GM21619 (cell line): ENCODE measurements around the gene SLC2A8.

Experiments
- ATAC-seq: cut with Tn5 transposase; IDR thresholded peaks from one replicate; pipeline ENCODE4 v1.9.1; 2021; ENCODE audit not compliant: unreplicated experiment

Gene SLC2A8, protein sequence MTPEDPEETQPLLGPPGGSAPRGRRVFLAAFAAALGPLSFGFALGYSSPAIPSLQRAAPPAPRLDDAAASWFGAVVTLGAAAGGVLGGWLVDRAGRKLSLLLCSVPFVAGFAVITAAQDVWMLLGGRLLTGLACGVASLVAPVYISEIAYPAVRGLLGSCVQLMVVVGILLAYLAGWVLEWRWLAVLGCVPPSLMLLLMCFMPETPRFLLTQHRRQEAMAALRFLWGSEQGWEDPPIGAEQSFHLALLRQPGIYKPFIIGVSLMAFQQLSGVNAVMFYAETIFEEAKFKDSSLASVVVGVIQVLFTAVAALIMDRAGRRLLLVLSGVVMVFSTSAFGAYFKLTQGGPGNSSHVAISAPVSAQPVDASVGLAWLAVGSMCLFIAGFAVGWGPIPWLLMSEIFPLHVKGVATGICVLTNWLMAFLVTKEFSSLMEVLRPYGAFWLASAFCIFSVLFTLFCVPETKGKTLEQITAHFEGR

DNA sequence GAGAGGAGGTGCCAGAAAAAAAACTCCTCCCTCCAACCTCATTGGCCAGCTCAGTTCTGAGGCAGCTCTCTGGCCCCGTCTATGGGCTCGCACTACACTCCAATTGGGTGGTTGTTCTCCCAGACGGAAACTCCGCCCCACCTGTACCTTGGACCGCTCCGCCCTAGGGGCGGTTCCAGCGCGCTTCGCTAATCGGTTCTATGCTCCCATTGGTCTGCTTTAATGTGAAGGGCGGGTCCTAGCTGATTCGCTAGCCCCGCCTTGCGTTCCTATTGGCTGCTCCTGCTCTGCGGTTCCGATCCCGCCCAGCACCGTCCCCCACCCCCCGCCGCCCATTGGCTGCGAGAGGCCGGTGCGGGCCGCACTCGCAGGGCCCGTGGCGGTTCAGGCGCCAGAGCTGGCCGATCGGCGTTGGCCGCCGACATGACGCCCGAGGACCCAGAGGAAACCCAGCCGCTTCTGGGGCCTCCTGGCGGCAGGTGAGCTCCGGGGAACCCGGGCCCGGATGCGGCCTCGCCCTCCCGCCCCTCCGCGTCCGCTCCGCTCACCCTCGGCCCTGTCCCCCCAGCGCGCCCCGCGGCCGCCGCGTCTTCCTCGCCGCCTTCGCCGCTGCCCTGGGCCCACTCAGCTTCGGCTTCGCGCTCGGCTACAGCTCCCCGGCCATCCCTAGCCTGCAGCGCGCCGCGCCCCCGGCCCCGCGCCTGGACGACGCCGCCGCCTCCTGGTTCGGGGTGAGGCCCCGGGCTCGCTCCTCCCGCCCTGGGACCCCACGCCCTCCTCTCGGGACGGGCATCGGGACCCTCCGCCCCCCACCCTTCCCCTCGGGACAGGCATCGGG lies at the start of gene SLC2A8:
TSS of gene SLC2A8 (plus strand) at position 362 of the 838 bp plus-strand sequence. CDS start at position 424, 62 bp downstream.
- peak; percentile 89 for ATAC-seq

DNA sequence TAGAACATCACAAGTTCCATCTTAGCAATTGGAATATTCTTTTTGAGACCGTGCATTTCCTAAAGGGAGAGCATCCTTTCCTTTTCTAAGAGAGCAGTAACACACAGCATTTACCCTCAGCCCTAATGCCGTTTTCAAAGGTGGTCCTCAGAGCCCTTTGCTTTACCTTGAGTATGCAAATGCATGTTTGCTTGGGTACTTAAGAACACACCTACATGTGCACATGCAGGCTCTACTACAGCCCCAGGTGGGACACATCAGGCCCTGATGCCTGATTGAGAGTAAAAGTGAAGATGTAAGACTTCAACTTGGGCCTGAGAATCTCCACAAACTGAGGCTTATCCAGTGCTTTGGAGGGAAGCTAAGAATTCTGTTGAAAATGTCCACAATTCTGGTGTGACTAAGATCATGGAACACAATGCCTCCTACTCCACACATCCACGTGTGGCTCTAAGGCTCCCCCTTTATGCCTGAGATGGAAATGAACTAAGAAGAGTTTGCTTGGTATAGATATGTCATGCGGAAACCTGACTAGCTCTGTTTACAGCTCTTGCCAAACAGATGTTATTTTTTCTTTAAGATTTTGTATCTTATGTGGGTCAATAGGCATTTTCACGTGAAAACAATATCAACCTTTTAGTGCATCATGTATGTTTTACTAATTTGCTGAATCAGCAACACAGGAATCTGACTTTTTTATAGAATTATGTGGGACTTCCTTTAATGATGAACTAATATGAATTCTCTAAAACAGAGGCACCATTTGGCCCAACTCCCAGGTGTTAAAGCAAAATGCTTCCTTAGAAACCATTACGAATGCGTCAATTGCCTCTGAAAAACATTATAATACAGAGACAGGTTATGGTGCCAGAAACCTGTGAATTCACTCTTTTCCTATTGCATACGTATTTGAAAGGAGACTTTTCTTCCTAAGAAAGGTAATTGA lies 48.9 kb upstream of the SLC2A8 start:
- ATAC-seq, result no peak

DNA sequence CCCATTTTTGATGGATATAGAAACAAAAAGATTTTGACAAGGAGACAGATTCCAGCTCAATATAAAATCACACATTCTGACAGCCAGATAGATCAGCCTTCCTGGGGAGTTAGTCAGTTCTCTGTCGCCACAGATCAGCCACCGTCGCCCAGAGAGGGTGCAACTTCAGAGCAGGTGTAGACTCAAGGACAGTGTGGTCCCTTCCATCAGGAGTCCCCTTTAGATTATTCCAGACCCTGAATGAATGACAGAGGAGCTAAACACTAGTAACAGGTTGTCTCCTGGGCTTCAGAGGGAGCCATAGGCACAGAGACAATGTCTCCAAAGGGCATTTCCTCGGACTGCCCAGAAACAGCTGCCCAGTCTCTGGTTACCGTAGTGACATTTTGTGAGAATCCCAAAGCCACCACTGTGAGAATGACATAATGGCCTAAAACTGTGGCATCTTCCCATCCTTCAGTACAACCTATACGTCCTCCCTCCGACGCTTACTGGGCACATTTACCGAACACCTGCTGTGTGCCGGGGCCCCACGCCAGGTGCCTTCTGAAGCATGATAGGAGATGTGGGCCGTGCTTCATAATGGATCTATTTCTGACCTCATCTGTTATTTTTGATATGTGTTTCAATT lies 47.4 kb upstream of the SLC2A8 start:
- no peak for ATAC-seq

DNA sequence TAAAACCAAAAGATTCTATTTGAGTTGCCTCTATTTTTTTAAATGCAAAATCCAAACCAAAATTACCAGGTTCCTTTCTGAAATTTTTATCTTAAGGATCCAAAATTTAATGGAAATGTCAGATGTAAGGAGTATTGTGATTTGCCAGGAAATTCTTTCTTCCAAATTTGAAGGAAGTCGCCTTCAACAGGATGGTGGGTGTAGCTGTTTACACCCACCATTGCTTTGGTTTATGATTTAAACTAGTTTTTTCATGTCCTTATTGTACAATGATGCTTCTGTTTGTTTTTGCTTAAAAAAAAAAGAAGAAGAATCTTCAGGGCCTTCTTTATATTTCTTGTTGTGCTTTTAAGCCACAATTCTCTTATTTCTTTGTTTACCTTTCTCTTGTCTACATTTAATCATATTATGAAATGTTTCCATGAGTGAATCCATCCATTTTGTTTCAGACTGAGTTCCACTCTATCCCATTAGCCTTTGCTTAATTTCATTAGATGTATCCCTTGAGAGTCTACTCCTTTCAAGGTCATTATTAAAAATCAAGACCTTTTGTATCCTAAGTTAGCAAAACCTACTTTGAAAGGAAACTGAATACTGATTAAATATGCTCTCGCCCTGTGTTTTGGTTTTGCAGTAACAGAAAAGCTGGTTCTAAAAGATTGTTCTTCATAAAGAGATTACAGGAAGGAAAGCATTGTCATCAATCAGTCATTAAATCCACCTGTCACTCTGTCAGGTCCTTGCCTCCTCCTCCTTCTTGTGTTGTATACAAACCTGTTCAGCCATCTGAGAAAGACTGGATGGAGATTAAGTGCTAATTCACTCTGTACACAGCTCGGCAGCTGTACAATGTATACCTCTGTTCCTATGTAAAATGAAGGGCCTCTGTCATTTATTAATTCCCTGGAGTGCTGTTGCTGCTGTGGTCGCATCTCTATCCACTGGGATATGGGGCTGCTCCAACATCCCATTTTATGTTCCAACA lies 45.5 kb upstream of the SLC2A8 start:
- ATAC-seq, result no peak

DNA sequence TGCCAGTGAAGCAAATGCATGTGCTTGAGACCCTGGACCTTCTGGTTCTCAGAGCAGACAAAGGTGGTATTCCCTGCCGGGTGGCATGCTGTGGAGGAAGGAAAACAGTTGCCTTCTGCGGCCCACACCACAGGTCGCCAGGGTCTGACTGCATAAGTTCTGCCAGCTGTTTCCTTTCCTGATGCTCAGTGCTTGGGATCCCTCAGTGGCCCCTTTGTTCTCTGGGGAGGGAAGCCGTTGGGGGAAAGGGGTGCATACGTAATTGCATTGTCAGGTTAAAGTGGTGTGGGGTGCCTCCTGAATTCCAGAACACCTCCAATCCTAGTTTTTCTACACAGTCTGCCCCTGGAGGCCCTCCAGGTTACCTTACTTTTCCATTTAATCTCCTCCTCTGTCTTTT lies 43.1 kb upstream of the SLC2A8 start:
- no peak for ATAC-seq

DNA sequence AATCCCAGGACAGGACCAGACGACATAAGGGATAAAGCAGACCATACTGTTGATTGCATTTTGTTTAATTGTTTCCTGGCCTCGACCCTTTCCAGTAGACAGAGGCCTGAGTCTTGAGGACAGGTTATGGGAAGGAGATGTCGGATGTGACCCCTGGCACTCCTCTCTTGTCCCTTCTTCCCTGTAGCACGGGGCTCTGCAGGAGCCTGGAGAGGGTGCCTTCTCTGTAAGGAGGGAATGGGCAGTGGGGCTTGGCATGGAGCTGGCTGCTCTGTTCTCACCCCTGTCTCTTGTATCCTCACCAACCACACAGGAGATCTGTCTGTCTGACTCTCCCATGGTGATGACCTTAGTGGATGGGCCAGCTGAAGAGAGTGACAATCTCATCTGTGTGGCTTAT lies 40.1 kb upstream of the SLC2A8 start:
- ATAC-seq, result no peak

DNA sequence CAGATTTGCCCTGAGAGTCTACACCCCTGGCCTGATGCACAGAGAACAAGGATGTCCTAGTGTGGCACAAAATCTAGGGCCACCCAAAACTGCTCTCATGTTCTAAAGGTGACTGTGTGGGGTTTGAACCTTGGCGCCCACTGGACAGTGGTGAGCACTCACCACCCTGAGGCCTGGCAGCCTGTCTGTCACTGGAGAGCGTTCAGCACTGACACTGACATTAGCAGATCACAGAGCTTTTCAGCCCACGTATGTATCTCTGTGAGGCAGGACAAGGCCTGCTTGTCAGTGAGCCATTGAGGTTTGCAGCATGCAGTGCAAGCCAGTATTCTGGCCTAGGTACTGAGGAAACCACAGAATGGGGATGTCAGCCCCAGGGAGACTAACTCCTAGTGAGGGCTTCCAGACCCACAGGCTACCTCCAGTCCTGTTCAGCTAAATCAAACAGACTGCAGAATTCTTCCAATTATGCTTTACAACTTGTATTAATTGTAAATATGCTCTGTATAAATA lies 38.9 kb upstream of the SLC2A8 start:
- ATAC-seq, result no peak

DNA sequence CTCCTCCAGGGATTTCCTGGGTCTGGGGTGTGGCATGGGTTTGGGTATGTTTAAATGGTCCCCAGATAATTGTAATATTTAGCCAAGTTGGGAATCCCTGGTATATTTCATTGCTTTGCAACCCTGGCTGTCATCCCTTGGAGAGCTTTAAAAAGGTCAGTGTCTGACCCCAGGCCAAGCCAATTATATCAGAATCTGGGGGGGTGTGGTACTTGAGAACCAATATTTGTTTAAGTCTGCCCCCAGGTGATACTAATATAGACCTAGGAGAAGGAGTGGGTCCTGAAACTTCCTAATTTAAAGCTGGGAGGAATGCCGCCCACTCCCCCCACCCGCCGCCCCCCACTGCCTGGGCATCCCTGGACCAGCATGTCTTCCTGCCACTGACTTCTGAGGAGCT lies 38.2 kb upstream of the SLC2A8 start:
- no peak for ATAC-seq

DNA sequence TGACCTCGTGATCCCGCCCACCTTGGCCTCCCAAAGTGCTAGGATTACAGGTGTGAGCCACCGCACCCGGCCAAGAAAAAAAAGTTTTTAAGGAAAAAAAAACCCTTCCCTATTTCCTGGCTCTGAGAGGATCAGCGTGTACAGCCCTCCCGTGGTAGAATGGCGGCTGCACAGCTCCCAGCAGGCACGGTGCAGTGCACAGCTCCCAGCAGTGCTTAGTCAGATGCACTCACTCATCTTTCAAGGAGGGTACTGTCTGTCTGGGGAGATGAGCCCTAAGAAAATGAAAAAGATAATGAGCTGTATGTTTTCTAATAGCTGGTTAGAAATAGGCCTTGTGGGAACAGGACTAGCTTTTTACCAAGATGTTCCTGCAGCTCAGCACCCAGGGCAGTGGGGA lies 36.7 kb upstream of the SLC2A8 start:
- ATAC-seq, result no peak

DNA sequence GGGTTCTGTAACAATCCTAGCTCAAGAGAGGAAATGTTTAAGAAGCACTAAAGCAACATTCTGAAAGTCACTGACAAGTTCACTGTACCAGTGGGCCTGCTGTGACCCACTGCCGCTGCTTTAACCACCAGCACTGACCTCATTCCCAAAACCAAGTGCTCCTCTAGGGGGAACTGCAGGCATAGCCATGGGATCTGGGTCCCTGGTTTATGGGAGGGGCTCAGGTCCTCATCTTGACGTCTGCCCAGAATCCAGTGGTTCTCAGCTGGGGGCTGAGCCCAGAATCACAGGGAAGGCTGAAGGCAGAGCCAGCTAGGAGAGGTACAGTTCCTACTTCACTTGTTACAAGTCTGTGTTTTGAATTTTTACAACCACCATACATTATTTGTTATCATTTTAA lies 36.1 kb upstream of the SLC2A8 start:
- ATAC-seq, result no peak

DNA sequence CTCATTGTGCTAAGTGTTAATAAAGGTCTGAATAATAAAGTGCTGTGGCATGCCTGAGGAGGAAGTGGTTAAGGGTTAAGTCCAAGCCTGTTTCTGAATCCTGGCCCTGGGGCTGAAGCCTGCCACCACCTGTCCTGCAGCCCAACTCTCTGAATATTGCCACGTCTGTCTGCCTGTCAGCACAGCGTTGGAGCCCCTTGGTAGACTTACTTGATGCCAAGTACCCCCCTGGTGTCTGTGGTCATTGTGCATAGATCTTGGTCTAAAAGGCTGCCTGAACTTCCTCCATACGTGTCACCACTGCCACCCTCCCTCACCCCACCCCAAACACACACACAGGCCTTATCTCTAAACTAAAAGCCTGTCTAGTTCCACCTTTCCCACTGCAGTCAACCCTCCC lies 35.4 kb upstream of the SLC2A8 start:
- no peak for ATAC-seq

DNA sequence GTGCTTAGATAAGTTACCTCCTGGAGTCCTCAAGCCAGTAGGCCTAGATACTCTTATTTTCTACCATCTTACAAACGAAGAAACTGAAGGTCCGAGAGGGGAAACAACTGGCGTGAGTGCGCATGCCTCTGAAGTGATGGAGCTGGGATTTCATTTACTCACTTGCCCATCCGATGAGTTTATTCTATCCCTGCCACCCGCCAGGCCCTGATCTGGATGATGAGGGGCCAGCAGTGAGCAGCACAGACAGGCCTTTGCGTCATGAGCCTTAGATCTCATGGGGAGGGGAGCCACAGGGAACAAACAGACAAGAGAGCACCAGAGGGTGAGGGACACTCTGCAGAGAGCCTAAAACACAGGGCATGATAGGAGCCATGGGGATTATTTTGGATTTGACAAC lies 34.1 kb upstream of the SLC2A8 start:
- ATAC-seq, result no peak

DNA sequence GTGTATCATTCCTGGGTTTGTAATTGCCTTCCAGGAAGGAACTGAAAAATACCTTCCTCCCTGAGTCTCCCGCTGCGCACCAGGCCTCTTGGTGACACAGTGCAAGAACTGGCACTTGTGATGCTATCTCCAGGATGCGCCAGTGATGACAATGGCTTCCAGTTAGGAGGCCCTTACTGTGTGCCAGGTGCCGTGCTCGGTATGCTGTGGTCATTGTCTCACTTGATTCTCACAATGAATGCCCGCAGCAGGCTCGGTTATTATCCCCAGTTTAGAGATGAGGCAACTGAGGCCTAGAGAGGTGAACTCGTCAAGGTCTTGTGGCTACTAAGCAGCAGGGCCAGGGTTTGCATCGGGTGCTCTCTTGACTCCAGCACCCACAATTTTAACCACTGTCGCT lies 31.5 kb upstream of the SLC2A8 start:
- no peak for ATAC-seq

DNA sequence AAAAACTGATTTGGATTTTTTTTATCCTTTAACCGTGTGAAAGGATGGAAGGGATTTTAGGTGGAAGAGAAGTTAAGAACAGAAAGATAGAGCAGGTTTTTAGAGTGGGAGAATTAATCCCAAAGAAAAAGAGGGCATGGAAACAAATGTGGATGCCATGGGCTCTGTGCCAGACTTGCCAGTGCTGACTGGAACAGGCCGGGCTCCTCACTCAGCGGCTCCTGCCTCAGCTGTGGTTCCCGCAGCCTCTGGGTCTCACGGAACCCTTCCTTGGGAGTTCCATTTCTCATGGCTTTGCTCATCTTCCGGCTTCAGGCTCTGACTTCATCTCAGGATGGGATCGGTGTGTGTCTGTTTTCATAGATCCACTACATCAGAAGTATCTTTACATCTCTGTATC lies 30.4 kb upstream of the SLC2A8 start:
- no peak for ATAC-seq

DNA sequence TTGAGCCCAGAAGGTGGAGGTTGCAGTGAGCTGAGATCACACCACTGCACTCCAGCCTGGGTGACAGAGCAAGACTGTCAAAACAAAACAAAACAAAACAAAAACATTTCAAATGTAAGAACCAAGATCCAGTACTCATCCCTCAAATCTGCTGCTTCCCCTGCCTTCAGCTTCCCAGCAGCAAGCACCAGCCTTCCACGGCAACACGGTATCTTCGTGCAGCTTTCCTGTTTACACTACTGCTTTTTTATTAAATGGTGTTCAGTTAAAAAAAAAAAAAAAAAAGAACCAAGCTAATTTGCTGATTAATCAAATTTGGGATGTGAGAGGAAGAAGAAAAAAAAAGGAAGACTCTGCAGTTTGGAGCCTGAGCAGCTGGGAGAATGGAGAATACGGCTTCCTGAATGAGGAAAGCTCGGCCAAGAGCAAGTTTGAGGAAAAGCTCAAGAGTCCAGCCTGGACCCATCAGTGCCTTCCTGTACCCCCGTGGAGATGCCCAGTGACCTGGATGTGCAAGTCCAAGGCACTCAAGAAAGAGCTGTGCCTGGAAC lies 28.0 kb upstream of the SLC2A8 start:
- ATAC-seq, result no peak

DNA sequence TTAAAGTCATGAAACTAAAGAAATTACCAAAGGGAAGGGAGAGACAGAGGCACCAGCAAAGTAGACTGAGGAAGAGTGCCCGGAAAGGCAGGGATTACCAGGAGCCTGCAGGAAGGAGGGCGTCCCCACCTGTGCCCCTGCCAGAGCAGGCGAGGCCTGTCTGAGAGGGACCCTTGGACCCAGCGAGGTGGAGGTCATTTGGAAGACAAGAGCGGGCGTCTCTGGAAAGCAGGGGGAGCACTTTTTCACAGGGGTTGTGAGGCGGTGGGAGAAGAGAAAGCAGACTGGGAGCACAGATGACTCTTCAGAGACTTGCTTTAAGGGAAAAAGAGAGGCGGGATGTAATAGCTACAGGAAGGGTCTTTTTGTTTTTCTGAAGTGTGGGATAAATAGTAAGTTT lies 27.5 kb upstream of the SLC2A8 start:
- ATAC-seq, result no peak

DNA sequence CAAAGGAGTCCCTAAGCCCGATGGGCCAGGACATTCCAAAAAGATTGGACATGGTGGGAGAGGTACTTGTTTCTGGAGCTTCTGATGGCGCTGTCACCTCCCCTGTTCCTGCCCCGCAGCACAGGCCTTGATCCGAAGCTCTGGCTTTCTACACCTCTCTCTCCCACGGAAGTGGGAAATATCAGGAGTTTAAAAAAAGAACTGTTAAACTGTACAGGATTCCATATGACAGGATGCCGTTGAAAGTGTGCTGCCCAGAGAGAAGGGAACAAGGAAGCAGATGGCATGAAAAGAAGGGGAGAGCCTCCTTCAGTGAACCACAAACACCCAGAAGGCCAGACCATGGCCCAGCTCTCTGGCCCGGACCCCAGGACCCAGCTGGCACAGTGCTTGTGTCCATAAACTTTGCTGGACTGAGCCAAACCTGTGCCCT lies 26.8 kb upstream of the SLC2A8 start:
- ATAC-seq, result no peak

DNA sequence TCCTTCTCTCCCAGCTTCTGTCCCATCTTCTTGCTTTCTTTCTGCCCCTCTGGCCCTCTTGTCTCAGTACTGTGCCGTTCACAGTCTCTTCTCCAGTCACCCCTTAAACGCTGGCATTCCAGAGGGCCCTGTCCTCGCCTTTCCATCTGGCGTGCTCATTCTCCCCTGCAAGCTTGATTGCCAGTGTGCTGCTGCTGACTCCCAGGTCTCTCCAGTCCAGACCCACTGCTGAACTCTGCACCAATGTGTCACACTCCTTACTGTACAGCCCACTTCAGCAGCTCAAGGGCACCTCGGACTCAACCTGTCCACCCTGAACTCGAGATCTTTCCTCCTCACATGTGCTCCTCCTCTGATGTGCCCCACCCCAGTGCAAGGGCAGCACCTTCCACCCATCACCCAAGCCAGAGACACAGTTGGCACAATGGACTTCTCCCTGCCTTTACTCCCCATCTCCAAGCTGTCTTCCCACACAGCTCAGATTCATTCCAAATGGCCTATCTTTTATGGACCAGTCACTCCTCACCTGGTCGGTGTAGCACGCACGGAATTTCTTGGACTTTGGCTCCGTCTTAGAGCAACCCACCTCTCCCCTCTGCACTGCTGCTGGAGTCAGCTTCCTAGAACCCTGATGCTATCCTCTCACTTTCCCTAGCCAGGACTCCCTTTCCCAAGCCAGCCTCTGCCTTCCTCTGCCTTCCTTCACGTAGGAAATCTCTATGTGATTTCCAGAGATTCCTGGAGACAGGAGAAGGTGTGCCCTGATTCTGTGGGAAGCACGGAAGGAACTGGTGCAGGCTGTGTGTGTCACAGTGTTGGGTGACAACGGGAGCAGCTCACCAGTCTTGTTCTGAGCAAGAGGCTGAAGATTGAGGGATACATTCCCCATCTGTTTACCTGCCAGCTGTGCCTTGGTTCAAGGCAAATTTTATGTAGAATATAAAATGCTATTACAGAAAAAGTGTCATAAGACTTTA lies 26.0 kb upstream of the SLC2A8 start:
- no peak for ATAC-seq
